Iris pigment epithelial cell (primary cell): Measurements from ENCODE around the gene PAX5.
A peak's percentile ranks its signal among the peaks of the same experiment; 100 is the strongest.

ENCODE experiments used
- DNase-seq: peaks from one replicate; pipeline ENCODE4 v3.0.0-alpha.2; 2011; ENCODE audit warnings: low read depth

The PAX5 gene

DNA sequence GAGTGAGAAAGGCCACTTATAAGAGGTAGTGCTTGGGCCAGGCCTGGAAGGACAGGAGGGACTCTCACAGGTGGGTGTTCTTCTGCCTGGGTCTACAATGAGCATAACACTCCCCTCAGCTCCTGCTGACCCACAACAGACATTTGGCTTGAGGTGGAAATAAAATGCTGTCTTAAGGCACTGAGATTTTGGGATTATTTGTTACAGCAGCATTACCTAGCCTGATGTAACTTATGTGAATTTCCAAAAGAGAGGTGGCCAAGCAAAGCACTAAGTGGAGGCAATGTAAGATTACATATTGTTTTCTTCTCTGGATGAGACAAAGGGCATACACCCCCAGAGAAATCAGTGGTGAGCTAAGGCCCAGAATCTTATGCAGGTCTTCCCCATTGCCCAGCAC is 221.5 kb downstream of the PAX5 start:
- DNase-seq, result no peak

DNA sequence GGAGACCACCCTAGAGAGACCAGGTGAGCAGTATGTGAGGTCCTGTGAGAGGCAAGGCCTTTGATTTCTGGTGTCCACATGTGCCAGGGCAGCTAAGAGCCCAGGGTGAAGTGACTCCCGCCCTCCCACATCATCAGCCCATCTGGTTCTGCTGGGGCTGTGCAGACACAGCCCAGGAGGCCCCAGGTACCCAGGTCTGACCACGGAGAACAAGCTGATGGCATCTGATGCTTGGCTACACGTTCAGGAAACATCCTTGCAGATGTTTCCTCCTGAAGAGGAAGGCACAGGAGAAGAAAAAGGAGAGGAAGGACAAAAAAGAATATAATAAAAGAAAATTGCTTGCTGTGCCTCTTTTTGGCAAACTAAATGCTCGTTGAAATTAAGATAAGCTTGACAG is 225.8 kb downstream of the PAX5 start:
- no peak for DNase-seq

DNA sequence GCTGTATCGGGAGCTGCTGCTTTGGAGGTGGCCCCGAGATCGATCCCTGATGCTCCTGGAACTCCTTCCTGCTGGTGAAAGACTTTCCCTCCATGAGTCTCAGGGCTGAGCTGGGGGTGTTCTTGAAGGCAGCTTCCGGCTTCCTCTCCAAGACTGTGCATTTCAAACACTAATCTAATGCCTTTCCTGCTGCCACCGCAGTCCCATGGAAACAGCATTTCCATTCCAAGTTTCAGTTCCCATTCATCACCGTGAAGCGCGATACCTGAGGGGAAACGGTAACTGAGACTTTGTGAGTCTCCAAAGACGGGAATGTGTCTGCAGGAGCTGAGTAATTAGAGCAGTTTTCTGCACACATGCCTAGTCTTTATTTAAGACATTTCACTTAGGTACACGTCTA is 230.1 kb downstream of the PAX5 start:
- no peak for DNase-seq

DNA sequence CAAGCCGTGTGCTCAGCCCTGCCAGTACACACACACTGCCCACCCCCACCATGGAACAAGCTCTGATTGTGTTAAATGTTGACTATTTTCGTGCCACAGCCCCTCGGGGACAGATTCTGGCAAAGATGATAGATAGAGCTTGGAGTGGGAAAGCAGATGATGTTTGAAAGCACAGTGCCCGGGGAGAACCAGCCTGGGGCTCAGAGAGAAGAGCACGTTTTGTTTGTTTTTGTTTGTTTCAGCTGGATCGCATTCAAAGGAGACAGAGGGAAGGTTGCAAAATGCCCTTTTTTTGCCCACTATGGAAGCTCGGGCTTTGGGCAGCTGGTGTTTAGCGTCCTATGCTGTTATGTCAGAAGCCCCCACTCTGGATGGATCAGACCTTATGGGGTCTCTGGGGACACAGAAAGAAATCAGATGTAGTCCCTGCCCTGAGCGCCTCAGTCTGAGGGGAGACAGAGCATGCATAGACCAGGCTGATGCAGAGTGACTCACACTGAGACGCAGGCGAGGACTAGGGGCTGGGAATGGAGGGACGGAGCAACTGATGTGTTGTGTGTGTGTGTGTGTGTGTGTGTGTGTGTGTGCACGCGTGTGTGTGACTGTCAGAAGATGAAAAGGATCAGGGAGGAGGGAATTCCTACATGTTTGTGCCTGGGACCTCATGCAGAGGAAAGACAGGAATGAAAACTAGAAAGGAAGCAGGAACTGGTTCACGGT is 231.7 kb downstream of the PAX5 start:
- peak; percentile 72 for DNase-seq

DNA sequence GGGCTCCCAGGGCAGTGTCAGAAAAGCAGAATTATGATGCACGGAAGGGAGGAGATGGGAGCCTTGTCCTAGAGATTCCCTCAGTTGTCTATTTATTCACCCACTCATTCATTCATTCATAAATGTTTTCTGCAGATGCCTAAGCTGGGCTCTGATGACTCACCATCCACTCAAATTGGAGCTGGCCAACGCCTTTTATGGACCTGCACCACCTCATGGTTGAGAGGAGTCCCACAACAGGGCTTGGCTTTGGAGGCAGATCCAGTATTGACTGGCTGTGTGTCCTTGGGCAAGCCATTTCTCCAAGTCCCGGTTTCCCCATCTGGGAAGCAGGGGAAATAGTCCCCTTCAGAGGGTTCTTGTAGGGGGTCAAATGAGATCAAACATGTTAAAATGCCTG is 233.6 kb downstream of the PAX5 start:
- DNase-seq, result no peak

DNA sequence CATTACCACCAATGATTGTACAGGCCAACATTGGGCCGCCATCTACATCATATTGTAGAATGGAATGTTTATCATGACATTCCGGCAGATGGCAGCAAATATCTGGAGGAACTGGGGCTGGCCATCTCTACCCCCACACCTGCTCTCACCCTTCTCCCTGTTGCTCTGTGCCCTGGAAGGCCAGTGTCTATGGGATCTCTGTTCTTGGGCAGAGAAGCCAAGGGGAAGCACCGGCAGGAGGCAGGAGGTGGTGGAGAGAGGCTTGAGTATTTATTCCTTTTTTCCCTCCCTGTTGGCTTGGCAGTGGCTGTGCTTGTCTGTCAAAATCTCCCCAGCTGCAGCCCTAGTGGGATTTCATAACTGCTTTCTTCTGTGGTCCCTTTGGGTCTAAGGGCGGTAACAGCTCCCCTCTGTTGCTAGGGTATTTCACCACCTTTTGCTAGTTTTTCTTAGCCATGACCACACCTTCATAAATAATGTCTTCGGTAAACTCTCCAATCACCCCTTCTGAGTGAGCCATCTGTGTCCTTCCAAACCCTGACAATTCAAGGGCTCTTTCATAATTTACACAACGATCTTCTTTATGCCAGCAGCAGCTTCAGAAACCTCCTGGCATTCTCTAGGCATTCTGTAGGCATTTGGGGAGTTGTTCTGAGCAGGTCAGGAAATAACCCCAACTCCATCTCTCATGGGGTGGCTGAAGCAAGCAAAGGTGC is 235.6 kb downstream of the PAX5 start:
- no peak for DNase-seq

DNA sequence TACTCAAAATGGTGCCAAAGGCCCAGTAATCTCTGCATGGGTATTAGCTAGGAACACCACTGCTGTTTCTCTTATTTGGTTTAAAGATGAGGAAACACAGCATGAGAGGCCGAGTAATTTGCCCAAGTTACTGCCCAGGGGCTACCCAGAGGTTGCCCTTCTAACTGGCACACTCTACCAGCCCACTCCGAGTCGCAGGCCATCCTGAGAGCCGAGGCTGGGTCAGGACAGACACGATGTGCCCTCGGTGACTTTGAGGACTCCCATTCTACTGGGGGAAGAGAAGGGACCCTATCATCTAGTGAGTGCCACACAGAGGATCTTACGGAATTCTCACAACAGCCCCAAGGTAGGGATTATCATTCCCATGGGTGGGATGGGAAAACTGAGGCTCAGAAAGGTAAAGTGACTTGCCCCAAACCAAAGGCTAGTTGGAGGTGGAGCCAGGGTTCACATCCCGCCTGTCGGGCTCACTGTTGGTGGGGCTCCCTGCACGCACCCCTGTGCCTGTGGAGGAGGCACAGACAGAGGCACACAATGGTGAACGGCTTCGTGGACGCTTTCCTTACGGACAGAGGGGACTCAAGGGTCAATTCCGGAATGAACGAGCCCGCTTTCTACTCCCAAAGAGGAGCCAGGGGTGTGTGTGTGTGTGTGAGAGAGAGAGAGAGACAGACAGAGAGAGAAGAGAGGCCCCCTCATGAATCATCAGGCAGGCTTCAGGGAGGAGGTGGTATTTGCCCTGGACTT is 236.4 kb downstream of the PAX5 start:
- no peak for DNase-seq

DNA sequence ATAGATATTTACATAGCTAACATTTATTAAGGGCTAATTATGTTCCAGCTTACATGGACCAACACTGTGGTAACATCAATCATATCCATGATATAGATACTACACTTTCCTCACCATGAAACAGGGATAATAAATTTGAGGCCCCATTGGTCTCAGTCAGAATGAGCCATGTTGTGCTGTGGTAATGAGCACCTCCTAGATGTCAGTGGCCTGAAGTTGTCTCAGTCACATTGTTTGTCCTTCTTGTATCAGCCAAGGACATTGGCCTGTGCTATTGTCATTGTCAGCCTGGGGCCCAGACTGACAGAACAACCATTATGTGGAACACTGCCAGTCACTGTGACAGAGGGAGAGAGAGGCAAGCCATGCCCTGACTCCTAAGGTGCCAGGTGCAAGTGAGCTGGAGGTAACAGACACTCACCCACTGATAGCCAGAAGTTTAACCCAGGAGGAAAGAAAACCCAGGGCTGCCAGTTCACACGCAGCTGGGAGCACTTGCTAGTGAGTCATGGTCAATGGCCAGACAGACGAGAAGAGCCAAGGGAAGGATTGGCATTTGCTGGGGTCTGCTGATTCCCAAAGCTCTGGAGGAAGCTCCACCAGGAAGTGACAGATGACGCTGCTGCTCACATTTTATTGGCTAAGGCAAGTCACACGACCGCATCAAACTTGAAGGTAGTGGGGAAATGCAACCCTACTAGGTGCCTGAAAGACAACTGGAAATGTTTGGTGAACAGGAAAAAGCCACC is 237.2 kb downstream of the PAX5 start:
- DNase-seq, result no peak

DNA sequence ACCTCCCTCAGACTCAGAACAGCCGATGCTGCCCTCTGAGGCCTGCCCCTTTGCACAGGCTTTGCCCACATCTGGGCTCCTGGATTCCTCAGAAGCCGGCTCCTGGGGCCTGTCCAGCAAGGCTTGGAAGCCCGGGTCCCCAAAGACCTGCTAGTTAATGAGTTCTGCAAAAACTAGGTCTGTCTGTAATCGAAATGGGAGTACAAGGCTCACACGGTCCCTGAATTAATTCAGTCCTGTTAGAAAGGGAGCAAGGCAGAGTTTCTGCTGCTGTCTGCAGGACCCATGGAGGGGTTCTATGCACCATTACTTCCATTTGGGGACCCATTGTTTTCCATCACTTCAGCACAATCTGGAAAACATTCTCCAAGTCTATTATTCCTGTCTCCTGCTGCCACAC is 239.6 kb downstream of the PAX5 start:
- DNase-seq, result no peak

DNA sequence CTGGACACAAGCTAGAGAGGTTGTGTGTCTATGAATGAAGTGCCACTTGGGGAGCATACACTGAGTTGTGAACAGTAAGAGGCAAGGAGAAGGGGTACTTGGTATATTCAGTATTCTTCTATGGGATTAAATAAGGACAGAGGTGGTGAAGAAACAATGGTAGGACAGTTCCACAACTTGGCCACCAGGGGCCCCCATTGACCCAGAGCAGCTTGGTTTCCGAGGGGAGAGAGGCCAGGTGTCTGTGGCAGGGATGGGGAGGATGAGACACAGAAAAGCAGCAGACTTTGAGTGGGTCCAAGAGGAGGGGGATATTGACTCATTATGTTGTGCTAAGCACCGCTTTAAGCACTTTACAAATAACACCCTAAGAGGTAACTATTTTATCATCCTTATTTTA is 240.8 kb downstream of the PAX5 start:
- DNase-seq, result no peak

DNA sequence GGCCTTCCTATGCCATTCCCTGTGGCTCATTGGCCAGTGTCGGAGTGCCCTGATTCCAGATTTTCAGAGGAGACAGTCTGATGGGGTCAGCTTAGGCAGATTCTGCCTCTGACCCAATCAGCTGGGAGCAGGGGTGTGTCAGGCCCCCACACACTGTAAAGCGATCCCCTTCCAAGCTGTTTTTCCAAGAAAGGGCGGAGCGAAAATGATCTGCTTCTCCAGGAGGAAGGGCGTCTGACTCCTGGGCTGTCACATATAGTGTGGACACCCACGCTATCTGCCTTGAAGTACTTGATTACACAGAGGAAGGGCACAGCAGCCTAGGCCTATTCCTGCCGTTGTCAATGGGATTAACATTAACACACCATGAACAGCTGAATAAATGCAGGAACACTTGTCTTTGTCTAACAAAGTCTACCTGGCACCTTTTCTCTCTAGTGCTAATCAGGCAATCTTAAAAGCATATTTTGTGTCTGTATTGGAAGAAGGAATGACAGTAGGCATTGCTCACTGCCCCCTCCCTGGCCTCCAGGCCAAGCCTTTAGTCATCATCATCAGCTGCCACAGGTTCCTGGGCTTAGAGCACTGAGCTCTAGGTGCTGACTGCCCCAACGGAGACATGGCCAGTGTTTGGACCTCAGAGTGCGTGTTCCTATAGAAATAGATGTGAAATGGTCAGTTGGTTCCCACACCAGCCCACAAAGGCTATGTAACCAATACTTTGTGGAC is 242.7 kb downstream of the PAX5 start:
- no peak for DNase-seq

DNA sequence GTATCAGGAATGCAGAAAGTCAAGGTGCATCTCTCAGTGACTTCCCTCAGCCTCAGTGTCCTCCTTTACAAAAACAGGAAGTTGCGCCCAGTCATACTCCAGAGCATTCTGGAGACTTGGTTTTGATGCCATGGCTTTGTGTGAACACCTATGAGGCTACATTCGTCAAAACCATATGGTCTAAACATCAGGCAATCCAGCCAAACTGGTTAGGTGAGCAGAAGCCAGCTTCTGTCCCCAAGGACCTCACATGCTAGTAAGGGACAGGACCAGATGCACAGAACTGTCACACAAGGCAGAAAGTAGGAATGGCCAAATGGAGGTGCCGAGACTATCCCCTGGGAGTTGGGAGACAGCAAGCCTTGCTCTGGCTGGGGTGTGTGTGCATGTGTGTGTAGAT is 244.2 kb downstream of the PAX5 start:
- no peak for DNase-seq

DNA sequence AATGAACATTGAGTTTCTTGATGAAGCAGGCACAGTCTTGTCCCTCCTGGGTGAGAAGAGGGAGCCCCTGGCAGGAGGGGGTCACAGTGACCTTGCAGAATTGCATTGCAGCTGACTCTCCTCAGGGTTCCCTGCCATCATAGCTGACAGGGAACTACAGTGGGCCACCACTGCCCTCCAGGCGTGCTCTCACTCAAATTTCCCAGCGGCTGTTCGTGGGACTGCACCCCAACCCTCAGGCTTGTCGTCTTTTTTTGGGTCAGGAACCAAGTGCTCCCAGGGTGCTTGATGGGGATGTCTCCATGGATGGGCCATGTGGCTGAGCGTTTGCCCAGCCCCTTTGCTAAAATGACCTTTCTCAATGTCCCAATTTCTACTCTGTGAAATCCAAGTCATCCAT is 245.5 kb downstream of the PAX5 start:
- no peak for DNase-seq

DNA sequence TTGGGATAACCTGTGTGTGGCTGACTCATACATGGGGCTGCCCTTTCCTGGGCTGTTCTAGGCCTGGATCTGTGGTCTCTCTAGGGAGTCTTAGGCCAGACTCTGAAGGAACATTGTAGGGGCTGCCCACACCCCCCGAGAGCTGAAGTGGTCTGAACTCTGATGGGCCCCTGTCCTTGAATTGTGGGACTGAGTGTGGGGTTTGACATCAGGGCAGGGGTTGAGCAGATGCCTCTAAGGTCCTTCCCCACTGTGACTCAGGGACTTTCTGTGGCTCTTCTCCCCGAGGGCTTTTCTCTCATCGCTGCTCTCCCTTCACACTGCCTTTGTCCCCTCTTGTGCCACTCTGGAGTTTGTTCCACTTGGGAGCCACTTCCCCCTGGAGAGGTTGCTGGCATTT is 246.4 kb downstream of the PAX5 start:
- no peak for DNase-seq
